HG02973 (cell line): ENCODE results near the gene ARL3.
"Not testable (repeated sequence)": the region's sequence is repeated elsewhere in the genome, so short reads cannot be mapped to it uniquely, and the experiment has no call there.

Source experiments
- ATAC-seq: cut with Tn5 transposase; IDR thresholded peaks from one replicate; pipeline ENCODE4 v1.9.1; 2021; ENCODE audit warnings: moderate library complexity; ENCODE audit not compliant: unreplicated experiment

Gene ARL3

GRCh38 chr10:102673819-102674511 is 40.2 kb downstream of the ARL3 start:
- no peak for ATAC-seq

GRCh38 chr10:102673236-102673818 is 40.9 kb downstream of the ARL3 start:
- ATAC-seq = no peak

GRCh38 chr10:102670871-102671434 is 43.2 kb downstream of the ARL3 start:
- ATAC-seq = no peak

GRCh38 chr10:102670065-102670670 is 44.0 kb downstream of the ARL3 start:
- ATAC-seq = no peak

GRCh38 chr10:102669206-102670064 is 44.8 kb downstream of the ARL3 start:
- ATAC-seq = no peak

- no peak for ATAC-seq
Observed at GRCh38 chr10:102668326-102669107, 45.7 kb downstream of the ARL3 start.

GRCh38 chr10:102667411-102667810 is 46.8 kb downstream of the ARL3 start:
- not testable (repeated sequence) for ATAC-seq

- no peak for ATAC-seq
Observed at GRCh38 chr10:102665904-102666509, 48.2 kb downstream of the ARL3 start.

GRCh38 chr10:102661658-102662028 is 52.6 kb downstream of the ARL3 start:
- ATAC-seq = no peak

- ATAC-seq = peak; percentile 64
Observed at GRCh38 chr10:102660888-102661657, 53.1 kb downstream of the ARL3 start.

GRCh38 chr10:102658802-102659201 is 55.4 kb downstream of the ARL3 start:
- no peak for ATAC-seq

GRCh38 chr10:102657984-102658724 is 56.0 kb downstream of the ARL3 start:
- ATAC-seq = no peak

- no peak for ATAC-seq
Observed at GRCh38 chr10:102657451-102657850, 56.7 kb downstream of the ARL3 start.

GRCh38 chr10:102656791-102657371 is 57.3 kb downstream of the ARL3 start:
- no peak for ATAC-seq

GRCh38 chr10:102656026-102656425 is 58.2 kb downstream of the ARL3 start:
- ATAC-seq = no peak

- no peak for ATAC-seq
Observed at GRCh38 chr10:102654969-102655368, 59.2 kb downstream of the ARL3 start.

GRCh38 chr10:102654566-102654965 is 59.6 kb downstream of the ARL3 start:
- ATAC-seq = no peak

GRCh38 chr10:102653060-102653459 is 61.1 kb downstream of the ARL3 start:
- ATAC-seq = no peak
